GM21576 (cell line): ENCODE results near the gene PRICKLE4.
"Not testable (repeated sequence)": the region's sequence is repeated elsewhere in the genome, so short reads cannot be mapped to it uniquely, and the experiment has no call there.

Source experiments
- ATAC-seq: cut with Tn5 transposase; IDR thresholded peaks from one replicate; pipeline ENCODE4 v1.9.1; 2021; ENCODE audit warnings: mild to moderate bottlenecking, moderate library complexity; ENCODE audit not compliant: unreplicated experiment

PRICKLE4 gene

DNA sequence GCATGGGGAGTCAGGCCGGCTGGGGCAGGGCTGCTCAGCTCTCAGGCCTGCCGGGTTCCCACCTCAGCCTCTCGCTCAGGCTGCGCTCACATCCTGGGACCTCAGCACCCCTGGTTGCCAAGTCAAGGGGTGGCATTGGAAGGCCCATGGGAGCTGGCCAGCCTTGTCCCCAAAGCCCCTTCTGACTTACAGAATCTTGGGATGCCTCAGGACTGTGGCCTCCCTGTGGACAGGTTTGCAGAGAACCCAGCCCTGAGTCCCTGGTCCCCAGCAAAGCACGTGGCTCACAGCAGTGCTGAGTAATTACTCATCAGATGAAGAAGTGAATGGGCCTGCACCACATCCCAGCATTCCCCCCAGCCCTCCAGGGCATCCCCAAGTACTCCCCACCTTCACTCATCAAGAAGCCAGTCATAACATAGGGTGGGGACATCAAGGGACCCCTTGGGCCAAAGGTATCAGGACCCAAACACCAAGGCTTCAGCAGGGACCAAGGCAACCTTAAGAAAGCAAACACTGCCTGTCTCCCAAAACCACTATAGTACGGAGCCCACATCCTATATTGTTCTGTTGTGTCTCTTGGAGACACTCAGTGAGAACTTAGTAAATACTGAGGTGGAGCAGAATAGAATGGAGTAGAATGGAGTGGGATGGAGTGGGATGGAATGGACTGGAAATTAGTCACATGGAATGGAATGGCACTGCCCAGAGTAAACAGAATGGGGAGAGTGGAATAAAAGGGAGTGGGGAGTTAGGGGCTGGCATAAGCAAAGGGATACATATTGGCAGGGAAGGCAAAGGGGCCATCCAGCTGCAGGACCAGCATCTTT lies 37.0 kb upstream of the PRICKLE4 start:
- ATAC-seq: no peak

DNA sequence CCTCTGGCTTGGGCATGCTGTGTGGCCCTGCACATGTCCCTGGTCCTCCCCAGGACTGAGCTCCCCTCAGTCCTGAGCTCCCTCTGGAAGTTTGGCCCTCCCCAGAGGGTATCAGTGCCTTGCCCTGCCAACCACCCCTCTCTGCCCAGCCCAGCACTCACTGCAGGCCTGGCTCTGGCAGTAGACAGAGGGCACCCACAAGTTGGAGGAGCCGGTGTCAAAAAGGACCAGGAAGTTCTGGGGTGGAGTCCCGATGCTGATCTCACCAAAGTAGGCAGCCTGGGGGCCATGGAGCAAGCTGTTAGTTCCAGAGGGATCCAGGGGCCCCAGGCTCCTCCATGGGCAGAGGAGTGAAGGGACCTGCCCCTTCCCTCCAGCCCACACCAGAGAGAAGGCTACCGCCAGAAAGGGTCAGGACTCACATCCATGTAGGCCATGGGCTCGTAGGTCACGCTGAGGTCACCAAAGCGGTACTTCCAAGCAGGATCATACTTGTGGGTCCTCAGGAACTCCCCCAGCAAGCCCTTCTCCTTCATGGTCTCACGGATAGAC lies 36.3 kb upstream of the PRICKLE4 start:
- ATAC-seq: no peak

DNA sequence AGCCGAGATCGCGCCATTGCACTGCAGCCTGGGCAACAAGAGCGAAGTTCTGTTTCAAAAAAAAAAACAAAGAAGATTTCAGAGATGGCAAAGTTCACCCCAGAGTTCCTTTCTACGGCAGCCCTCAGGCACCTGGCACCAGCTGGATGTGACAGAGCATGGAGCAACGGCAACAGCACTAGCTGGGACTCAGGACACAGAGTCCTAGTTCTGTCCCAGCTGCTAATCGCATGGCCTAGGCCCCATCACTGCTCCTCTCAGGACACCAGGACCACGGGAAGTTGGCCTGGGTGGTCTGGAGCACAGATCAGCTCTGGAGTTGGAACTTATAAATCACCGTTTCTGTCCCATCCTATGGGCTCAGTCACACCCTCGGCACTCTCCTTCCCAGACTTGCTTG lies 34.5 kb upstream of the PRICKLE4 start:
- no peak for ATAC-seq

DNA sequence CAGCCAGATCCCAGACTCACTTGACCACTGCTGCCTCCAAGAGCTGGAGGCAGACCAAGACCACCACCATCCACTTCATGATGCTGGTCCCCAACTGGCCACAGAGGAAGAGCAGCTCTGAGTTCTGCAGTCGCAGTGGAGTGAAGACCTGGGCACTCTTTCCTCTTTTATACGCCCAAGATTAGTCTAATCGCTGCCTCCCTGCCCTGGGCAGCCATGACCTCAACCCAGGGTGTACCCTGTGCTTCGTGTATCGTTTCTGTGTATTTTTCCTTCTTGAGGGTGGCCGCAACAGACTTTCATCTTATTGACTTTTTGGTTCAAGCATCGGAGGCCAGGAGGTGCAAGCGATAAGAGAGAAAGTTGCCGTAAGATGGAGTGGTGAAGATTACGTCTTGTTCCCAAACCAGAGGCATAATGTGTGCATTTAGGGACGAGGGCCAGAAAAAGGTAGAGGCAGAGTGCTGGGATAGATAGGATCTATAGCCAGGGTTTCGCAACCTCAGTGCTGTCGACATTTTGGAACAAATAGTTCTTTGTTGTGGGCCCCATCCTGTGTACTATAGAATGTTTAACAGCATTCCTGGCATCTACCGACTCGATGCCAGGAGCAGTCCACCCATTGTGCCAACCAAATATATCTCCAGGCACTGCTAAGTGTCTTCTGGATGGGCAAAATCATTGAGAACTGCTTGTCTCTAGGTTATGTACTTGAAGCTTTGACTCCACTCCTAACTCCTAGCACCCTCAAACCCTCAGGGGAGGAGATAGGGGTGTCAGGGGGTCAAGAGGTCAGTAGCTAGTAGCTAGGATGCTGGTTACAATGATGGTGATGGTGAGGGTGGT lies 33.1 kb upstream of the PRICKLE4 start, which contains the start of gene PGC:
TSS of gene PGC (minus strand) at position 142 of the 846 bp plus-strand sequence. CDS start at position 79, 63 bp downstream.
- ATAC-seq: no peak

DNA sequence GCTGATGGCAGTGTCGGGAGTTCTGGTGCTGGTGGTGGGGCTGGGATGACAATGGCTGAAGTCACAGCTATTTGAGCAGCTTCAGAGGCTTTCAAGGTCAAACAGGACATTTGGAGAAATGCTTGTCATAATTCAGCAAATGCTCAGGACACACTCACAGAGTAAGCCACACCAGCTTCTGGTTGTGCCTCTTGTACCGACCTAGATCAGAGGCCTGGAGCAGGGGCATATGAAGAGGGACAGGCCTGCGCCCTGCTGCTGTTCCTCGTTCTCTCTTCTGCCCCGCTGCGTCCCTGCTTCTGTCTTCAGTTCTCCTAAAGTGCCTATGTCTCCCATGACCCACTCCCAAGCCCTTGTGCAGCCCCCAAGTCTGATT lies 32.5 kb upstream of the PRICKLE4 start:
- ATAC-seq: no peak

DNA sequence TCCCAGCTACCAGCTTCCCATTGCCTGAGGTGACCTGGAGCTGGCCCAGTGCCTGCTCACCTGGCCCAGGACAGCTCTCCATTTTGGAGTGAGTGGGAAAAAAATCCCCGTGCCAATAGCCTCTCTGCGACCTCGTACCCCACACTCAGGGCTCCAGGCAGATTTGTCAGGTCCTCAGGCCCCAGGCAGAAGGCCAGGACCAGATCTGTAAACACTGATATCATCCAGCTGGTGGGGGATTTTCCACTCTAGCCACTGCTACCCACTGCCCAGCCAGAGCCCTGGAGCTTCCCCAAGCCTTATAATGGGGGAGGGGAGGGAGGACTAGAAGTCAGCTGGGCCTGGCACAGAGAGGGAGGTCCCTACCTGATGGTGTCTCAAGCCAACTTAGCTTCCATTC lies 32.0 kb upstream of the PRICKLE4 start:
- no peak for ATAC-seq

DNA sequence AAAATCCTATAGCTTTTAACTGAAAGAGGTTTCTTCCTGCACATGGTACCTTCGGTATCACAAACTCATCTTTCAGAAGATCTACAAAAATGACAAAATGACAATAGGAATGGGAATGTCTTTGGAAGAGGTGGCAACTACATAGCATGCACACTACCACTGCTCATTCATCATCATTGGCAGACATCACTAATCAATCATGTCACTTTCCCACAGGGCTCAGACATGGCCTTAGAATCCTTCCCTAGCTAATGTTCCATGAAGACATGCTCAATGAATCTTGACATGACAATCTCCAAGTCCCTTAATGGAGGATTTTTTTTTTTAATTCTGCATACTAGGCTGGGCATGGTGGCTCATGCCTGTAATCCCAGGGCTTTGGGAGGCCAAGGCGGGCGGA lies 30.2 kb upstream of the PRICKLE4 start:
- ATAC-seq: no peak

DNA sequence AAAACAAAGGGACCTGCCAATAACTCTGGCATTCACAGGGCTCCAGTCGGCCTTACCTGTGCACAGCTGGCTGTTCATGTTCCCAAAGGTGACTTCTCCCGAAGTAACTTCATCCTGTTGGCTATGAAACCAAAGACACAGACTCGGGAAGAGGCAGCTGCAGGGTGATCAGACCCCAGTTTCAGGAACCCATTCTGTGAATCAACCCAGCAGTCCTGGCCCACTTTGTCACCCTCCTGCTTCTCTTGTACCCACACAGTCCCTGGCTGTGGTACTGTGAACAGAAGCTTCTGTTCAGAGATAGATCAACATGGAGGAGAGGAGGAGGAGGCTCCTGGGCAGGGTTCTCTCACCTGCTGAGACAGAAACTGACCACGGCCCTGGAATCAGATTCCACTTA lies 24.7 kb upstream of the PRICKLE4 start:
- no peak for ATAC-seq

DNA sequence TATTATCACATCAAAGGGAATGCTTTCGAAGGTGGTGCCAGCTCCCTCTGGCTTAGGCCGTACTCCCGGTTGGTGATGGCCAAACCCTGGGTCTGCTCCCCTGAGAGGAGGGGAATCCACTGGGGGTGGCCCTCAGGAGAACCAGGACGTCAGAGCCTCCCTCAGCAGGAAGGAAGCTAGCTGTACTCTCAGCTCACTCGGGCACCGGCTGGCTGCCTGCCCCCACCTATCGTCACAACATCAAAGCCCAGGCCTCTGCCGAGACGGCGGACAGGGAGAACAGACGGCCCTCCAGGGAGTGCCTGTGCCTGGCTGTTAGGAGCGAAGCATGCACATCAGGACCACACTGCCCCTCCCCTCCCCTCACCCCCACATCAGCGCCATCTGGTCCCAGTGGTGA lies 24.2 kb upstream of the PRICKLE4 start:
- no peak for ATAC-seq

DNA sequence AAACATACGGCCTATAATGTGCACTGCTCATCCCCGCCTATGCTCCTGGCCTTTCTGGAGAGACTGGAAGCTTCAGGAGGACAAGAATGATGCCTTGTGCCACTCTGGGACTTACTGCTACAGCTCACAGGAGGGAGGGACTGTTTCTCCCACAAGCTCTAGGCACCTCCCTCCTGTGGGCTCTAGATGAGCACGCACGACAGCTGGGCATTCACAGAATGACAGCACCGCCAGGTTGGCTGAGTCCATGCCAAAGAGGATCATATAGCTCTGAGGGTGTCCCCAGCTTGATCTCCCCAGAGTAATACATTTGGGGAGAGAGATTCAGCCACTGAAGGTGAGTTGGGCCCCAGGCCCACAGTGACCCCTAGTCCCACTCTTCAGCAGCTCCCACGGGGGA lies 23.3 kb upstream of the PRICKLE4 start:
- ATAC-seq: no peak

DNA sequence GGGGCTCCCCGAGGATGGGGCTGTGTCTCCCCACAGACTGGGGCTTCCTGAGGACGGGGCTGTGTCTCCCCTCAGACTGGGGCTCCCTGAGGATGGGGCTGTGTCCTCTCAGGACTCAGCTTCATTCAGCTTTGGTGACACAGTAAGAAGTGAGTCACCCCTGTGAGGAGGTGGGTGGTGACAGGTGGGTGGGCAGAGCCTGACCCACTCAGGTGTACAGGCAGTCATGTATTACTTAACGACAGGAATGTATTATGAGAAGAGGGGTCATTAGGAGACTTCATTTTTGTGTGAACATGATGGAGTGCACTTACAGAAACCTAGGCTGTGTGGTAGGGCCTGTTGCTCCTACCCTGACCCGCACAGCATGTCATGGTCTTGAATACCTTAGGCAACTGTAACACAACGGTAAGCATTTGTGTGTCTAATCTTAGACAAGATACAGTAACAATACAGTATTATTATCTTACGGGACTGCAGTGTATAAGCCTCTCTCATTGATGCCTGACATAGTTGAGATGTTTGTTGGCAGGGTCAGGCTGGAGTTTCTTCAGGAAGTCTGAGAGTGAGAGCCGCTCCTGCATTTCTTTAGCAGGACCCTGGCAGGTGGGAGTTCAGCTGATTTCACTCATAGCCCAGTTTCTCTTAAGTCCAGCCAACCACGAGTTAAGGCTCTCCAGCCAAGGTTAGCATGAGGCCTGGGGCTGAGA lies 22.5 kb upstream of the PRICKLE4 start:
- ATAC-seq: no peak

DNA sequence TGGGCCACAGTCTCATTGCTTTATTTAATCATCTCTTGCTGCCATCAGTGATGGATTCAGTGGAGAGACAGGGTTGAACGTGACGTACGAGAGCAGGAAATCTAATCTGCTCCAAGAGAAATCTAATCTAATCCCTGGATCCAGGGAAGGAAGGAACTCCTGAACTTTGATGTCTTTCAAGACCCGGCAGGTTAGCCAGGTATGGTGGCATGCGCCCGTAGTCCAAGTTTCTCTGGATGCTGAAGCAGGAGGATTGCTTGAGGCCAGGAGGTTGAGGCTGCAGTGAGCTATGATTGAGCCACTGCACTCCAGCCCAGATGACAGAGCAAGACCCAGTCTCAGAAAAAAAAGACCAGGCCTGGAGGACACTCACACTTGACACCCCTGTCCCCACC lies 21.9 kb upstream of the PRICKLE4 start:
- ATAC-seq: no peak

DNA sequence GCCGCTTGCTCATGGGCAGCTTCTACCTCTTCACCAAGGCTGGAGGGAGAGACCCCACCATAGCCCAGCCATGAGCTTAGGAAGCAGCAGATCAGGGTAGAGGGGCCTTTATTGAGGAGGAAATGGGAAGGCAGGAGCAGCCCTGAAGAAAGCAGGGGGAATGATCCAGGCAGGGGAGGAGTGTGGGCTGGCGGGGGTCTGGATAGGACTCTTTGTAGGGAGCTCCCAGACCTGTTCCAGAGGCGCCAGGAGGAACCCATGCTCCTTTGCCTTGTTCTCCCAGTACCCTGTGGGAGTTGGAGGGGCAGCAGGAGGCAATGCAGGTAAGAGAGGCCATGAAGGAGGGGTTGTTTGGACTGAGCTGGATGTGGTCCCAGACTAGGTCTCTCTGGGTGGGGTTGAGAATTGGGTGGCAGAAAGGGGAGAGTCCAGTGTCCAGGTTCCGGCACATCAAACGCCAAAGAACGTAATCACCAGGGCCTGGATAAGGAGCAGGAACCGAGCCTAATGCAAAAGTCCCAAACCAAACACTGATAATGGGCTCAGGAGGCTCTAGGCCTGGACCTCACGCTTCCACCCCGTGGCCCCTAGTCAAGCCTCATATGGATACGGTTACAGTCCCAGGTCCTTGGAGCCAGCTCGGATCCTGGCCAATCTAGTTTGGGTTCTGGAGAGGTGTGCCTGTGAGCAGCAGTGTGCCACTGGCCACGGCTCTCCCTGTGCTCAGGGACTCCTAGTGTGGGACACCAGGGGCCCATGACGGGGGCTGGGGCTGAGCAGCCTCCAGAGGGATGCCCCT lies 21.3 kb upstream of the PRICKLE4 start:
- no peak for ATAC-seq

DNA sequence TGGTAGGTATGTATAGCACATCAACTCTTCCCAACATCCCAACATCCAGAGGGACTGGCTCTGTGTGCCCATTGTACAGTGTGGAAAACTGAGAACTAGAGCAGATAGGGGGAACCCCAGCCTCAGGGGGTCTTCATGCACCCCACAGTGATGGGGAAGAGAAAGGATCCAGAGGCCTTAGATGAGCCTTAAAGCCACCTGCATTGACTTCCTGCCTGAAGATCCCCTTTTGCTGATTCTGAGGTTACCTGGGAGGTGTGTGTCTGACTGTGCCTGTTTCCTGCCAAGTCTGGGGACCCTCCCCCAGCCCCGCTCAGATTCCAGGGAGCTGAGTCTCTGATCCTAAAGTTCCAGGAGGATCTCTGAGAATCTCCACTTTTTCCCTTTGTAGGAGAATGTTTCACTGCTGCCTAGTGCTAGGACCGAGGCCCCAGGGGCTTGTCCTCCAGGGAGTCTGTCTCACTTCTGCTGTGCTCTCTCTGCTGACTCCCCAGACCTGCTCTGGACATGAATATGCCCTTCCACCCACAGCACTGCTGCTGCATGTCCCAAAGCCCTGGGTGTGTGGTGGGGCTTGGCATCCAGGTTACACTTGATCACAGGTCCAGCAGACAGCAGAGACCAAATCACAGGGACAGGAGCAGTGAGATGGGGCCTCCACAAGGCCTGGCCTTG lies 20.5 kb upstream of the PRICKLE4 start:
- ATAC-seq: no peak

DNA sequence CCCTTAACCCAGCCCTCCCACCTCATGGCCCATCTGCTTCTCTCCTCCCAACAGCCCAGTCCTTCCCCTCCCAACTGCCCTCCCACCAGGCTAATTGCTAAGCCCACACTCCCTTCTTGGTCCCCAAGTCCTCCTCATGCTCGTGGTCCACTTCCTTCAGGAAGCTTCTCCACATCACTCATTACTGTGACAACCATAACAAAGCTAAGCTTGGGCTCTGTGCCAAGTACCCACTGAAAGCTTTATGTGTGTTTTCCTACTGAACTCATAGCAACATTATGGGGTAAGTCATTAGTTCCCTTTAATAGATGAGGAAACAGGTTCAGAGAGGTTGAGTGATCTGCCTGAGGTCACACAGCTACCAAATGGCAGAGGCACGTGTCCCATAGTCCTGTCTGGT lies 17.1 kb upstream of the PRICKLE4 start:
- ATAC-seq: no peak

DNA sequence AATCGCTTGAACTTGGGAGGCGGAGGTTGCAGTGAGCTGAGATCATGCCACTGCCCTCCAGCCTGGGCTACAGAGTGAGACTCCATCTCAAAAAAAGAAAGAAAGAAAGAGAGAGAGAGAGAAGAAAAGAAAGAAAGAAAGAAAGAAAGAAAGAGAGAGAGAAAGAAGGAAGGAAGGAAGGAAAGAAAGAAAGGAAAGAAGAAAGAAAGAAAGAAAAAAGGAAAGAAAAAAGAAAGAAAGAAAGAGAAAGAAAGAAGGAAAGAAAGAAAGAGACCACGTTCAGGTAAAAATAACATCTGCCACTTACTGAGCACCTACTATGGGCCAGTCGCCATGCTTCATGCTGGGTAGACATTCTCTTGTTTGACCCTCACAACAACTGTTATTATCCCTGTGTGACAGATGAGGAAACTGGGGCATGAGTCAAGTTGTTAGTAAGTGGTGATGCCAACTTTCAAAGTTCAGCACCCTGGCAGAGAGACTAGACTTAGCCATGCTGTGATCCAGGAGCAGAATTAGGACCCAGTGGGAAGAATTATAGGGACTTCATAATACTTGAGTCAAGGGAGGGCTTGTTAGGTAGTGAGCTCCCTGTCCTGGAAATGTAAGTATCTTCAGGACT lies 14.4 kb upstream of the PRICKLE4 start:
- ATAC-seq: not testable (repeated sequence)

DNA sequence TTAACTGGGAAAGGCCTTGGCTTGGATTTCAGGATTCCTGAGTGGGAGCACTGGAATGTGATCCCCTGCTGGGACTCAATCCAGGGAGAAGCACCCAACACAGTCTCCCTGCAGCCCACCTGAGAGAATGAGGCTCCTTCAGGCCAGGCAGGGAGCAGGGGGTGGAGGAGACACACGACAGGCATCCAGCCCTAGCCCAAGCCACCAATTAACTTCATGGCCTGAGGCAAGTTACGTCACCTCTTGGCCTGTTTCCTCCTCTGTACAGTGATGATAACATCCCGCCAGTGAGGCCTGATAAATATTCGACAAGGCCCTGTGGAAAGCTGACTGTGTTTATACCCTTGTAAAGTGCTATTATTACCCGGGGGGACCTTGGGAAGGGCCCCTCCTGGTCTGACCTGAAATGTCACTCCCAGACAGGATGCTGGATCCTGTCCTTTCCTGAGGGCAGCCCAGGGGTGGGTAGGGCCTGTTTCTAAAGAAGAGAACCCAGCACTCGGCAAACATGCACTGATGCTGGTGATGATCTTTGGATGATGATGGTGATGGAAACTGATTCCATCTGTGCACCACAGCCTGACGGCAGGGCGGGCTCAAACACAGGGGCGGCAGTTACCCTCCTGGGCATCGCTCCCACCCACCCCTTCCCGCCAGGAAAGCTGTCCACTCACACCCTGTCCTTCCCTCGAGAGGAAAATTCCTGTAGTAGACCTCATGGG lies 13.3 kb upstream of the PRICKLE4 start:
- no peak for ATAC-seq

DNA sequence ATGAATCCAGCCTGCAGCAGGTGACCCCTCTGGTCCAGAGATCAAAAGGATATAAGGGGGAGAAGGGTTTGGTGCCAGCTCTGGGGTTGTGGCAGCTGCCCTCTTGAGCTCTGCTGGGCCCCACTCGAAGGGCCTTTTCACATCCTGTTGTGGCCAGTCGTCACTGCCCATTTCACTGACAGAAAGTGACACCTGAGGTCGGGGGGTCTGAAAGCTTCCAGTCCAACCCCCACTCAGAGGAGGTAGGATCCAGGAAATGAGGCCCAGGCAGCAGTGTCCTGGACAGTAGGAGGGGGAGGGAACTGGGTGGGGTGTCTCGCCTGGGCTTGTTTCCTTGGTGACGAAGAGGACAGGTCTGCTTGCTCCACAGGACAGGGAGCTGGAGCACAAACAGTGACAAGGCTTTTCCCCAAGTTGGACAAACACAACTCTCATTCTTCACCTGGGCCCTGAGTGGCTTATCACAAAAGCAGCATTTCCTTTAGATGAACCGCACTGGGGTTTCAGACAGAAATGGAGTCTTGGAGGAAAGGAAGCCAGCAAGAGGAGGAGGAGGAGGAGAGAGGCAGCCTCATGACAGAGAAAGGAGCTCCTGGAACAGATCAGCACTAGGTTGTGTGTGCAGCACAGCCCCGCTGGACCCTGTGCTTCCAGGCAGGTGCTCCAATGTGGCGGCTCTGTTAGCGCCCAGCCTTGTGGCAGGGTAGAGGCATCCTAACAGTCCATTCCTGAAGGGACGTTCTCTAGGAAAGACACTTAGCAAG lies 11.9 kb upstream of the PRICKLE4 start:
- no peak for ATAC-seq
